Left cardiac atrium (tissue), 4 donors: ENCODE measurements around the gene CDK1. TPM values are rescaled to one million over a fixed set of nuclear protein-coding genes. Genes with fewer than 3 reads are reported as not detected.

Experiments
- ATAC-seq, 2 donors: fragments of 200-7000 bp; cut with Tn5 transposase; one replicate each; pipeline ENCODE4 v1.9.1; 2020; ENCODE audit warnings: mild to moderate bottlenecking in 2 of 2, moderate library complexity in 2 of 2
- DNase-seq: peaks from one replicate; pipeline ENCODE4 v3.0.0-alpha.2; 2020
- intact Hi-C, 2 donors: fragments of 100-400 bp; cut with DNase I; formaldehyde crosslinking; loops; one replicate each; pipeline versions ENCODE4 v1.14.1 to v1.15.1; 2022 to 2023
- total RNA-seq, 2 donors: library from RNA; stranded (reverse); fragmentation: NEBNext Ultra II Directional; extraction: Animal tissue kit (Norgen Biotek cat#: 25700); gene quantifications; one replicate each; pipeline ENCODE4 v1.2.1, GENCODE V29; 2021
- donor health status: DM: no; HTN: yes; CAD: no.
- donor health status: DM: no; HTN: yes; CAD: no; lungs with severe emphysema.
- donor health status: DM: yes; HTN: yes; CAD: no.
- donor health status: Dilated cardiomyopathy.

CDK1 gene
- total RNA-seq, 2 donors from 2014 or later, result 1.5 to 2.7 TPM

DNA sequence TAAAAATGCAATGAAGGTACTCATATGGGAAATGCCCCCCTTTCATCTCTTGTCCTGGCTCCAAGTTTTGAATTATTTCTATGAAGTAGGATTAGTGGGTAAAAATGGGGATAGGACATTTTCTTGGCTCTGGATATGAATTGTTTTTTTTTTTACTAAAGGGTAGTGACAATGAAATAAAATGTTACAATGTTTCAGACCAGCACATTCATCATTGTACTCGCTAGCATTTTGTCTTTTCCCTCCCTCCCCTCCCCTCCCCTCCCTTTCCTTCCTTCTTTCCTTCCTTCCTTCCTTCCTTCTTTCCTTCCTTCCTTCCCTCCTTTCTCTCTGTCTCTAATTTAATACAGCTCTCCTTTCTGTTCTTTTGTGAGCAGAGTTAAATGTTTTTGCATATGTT lies 64.4 kb downstream of the CDK1 start:
- intact Hi-C loops, result no loop called here
- ATAC-seq (no peak), DNase-seq (no peak)

Other genes starting within 250 kb of the CDK1 start
- 10 to 100 TPM in 1 of 2 donors, 1 to 10 TPM in 1; 9.5 to 14.1 TPM for gene RHOBTB1, start 165.7 kb downstream of the CDK1 start, total RNA-seq